Astrocyte (in vitro differentiated cells and primary cell): ENCODE data around the gene PLD5. TPM values are rescaled to one million over a fixed set of nuclear protein-coding genes. Genes with fewer than 3 reads are reported as not detected.
A peak's percentile ranks its signal among the peaks of the same experiment; 100 is the strongest.

ENCODE experiments used
- DNase-seq: peaks from one replicate; pipeline ENCODE4 v3.0.0-alpha.2; 2010; ENCODE audit warnings: low read depth
- FAIRE-seq: peaks from 2 replicates; lab custom pipeline; 2011; peaks lifted over from hg19 to GRCh38; lab: Jason Lieb, UNC
- H2AFZ ChIP-seq: 2 replicates; pipeline ENCODE4 v1.6.0; 2012; ENCODE audit warnings: low read depth, low read length, inconsistent platforms
- H3K27ac ChIP-seq: 2 replicates; pipeline ENCODE4 v1.5.1; 2011; ENCODE audit warnings: low read depth, low read length, inconsistent platforms
- H3K27me3 ChIP-seq: 2 replicates; pipeline ENCODE4 v1.6.0; 2011; ENCODE audit warnings: low read length, inconsistent platforms; ENCODE audit not compliant: insufficient read depth
- H3K36me3 ChIP-seq: 2 replicates; pipeline ENCODE4 v1.5.1; 2011; ENCODE audit warnings: low read length, inconsistent platforms; ENCODE audit not compliant: insufficient read depth
- H3K4me1 ChIP-seq: 2 replicates; pipeline ENCODE4 v1.5.1; 2011; ENCODE audit warnings: low read length, inconsistent platforms; ENCODE audit not compliant: insufficient read depth
- H3K4me2 ChIP-seq: 2 replicates; pipeline ENCODE4 v1.6.0; 2012; ENCODE audit warnings: low read length, inconsistent platforms
- H3K4me3 ChIP-seq: 2 replicates; pipeline ENCODE4 v1.5.1; 2011; ENCODE audit warnings: low read depth, mild to moderate bottlenecking, low read length, inconsistent platforms; ENCODE audit not compliant: insufficient read depth
- H3K79me2 ChIP-seq: 2 replicates; pipeline ENCODE4 v1.6.0; 2012; ENCODE audit warnings: mild to moderate bottlenecking, low read length, inconsistent platforms; ENCODE audit not compliant: insufficient read depth
- H3K9ac ChIP-seq: 2 replicates; pipeline ENCODE4 v1.6.0; 2012; ENCODE audit warnings: mild to moderate bottlenecking, low read length, inconsistent platforms
- H3K9me3 ChIP-seq: 2 replicates; pipeline ENCODE4 v1.5.1; 2012; ENCODE audit warnings: low read depth, mild to moderate bottlenecking, low read length, inconsistent platforms; ENCODE audit not compliant: insufficient read depth
- H4K20me1 ChIP-seq: 2 replicates; pipeline ENCODE4 v1.6.0; 2012; ENCODE audit warnings: low read length, inconsistent platforms; ENCODE audit not compliant: insufficient read depth
- H3K27ac Mint-ChIP-seq: one replicate; pipeline ENCODE4 v1.8.0; 2021; ENCODE audit warnings: mild to moderate bottlenecking, mixed read lengths; ENCODE audit not compliant: unreplicated experiment
- H3K27me3 Mint-ChIP-seq: one replicate; pipeline ENCODE4 v1.8.0; 2021; ENCODE audit warnings: low read depth, mixed read lengths; ENCODE audit not compliant: unreplicated experiment
- H3K36me3 Mint-ChIP-seq: one replicate; pipeline ENCODE4 v1.8.0; 2021; ENCODE audit warnings: low read depth, mixed read lengths; ENCODE audit not compliant: unreplicated experiment
- H3K4me1 Mint-ChIP-seq: one replicate; pipeline ENCODE4 v1.8.0; 2021; ENCODE audit warnings: low read depth, mixed read lengths; ENCODE audit not compliant: unreplicated experiment
- H3K4me3 Mint-ChIP-seq: one replicate; pipeline ENCODE4 v1.8.0; 2021; ENCODE audit warnings: mild to moderate bottlenecking, moderate library complexity, mixed read lengths; ENCODE audit not compliant: unreplicated experiment
- H3K9me3 Mint-ChIP-seq: one replicate; pipeline ENCODE4 v1.8.0; 2021; ENCODE audit warnings: mild to moderate bottlenecking, mixed read lengths; ENCODE audit not compliant: unreplicated experiment
- EZH2 ChIP-seq: IDR thresholded peaks from 2 replicates; pipeline ENCODE4 v1.6.1; 2012; ENCODE audit warnings: mild to moderate bottlenecking, low read length, inconsistent platforms; ENCODE audit not compliant: insufficient read depth
- total RNA-seq: library from RNA; stranded (reverse); gene quantifications from 2 replicates; pipeline ENCODE4 v1.2.1, GENCODE V29; 2021
- TF ChIP-seq, protein P1 (sequence below): IDR thresholded peaks from 2 replicates; pipeline ENCODE4 v1.5.1; 2011; ENCODE audit warnings: low read depth, mild to moderate bottlenecking, inconsistent platforms, low read length, moderate library complexity; ENCODE audit not compliant: insufficient read depth

PLD5 gene
- total RNA-seq, 1 donor from 2014 or later: 4.9 TPM

DNA sequence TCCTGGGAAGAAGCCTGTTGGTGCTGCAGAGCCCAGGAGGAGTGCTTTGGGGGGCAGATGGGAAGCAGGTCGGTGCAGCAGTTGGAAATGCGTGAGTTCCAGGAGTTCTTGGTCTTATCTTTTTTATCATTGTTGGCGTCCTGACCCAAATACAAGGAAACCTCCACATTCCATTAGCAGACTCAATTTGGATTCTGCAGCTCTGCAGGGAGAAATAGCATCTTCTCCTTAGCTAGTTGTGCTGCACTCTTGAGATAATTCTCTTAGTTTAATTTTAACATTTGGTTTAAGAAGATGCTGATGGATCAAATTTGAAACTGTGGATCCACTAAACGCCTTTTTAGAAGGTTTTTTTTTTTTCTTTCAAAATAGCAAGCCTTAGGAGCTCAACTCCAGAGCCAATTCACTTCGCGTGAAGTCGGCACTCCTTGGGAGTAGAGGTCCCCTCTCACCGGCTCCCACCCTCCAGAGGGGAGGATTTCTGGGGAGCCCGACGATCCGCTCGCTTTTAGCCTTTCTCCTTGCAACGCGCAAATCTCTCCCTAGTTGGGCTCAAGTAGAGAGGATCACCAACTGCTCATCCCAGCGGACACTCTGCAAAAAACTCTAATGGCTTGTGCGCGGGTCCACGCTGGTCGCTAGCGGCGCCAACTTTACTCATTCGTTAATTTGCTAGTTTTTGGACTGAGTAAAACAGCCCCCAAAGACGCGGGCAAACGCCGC is 1.3 kb downstream of the PLD5 start:
- Histone ChIP-seq H2AFZ (no peak overlapping the region), H3K9me3 (no peaks in the 10 kb centered on the region), H3K27me3 (peaks cover 27% of the 10 kb centered on the region), H4K20me1 (peaks cover 3% of the 10 kb centered on the region), H3K4me2 (peak overlapping the region; percentile 81), H3K27ac (no peak overlapping the region), H3K4me1 (no peaks in the 10 kb centered on the region), H3K36me3 (no peaks in the 10 kb centered on the region), H3K9ac (no peak overlapping the region), H3K4me3 (no peak overlapping the region), H3K79me2 (no peaks in the 10 kb centered on the region)
- Mint-ChIP-seq H3K9me3 (no peaks in the 10 kb centered on the region), H3K27me3 (peaks cover 37% of the 10 kb centered on the region), H3K27ac (no peak overlapping the region), H3K36me3 (no peaks in the 10 kb centered on the region), H3K4me3 (peak overlapping the region; percentile 75), H3K4me1 (peaks cover 2% of the 10 kb centered on the region)
- DNase-seq (no peak), FAIRE-seq (no peak)
- no peak for TF ChIP-seq EZH2
- TF ChIP-seq, protein P1, sequence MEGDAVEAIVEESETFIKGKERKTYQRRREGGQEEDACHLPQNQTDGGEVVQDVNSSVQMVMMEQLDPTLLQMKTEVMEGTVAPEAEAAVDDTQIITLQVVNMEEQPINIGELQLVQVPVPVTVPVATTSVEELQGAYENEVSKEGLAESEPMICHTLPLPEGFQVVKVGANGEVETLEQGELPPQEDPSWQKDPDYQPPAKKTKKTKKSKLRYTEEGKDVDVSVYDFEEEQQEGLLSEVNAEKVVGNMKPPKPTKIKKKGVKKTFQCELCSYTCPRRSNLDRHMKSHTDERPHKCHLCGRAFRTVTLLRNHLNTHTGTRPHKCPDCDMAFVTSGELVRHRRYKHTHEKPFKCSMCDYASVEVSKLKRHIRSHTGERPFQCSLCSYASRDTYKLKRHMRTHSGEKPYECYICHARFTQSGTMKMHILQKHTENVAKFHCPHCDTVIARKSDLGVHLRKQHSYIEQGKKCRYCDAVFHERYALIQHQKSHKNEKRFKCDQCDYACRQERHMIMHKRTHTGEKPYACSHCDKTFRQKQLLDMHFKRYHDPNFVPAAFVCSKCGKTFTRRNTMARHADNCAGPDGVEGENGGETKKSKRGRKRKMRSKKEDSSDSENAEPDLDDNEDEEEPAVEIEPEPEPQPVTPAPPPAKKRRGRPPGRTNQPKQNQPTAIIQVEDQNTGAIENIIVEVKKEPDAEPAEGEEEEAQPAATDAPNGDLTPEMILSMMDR: no peak

- no peak for FAIRE-seq
- H3K4me1 ChIP-seq: no peaks in the 10 kb centered on the region
- H3K27me3 Mint-ChIP-seq: peaks cover 37% of the 10 kb centered on the region
These were observed 2.1 kb downstream of the PLD5 start for GRCh38 chr1:242522304-242522945.

More at GRCh38 chr1:242522304-242522945, 2.1 kb downstream of the PLD5 start:
- H3K9ac ChIP-seq: no peak overlapping the region
- Mint-ChIP-seq H3K36me3 (no peaks in the 10 kb centered on the region), H3K4me3 (peak overlapping the region; percentile 66), H3K9me3 (no peaks in the 10 kb centered on the region), H3K4me1 (peaks cover 2% of the 10 kb centered on the region), H3K27ac (no peak overlapping the region)
- H3K79me2 ChIP-seq: no peaks in the 10 kb centered on the region
- peak overlapping the region; percentile 81 for H3K4me2 ChIP-seq
- H3K9me3 ChIP-seq: no peaks in the 10 kb centered on the region
- DNase-seq: no peak
- no peak overlapping the region for H3K27ac ChIP-seq
- no peak overlapping the region for H2AFZ ChIP-seq
- peaks cover 27% of the 10 kb centered on the region for H3K27me3 ChIP-seq
- TF ChIP-seq EZH2: no peak
- TF ChIP-seq, protein P1: no peak
- peak overlapping the region; percentile 30 for H3K4me3 ChIP-seq
- H4K20me1 ChIP-seq: peaks cover 3% of the 10 kb centered on the region
- H3K36me3 ChIP-seq: no peaks in the 10 kb centered on the region
